ENCODE results near the gene ZNF275.
"Not testable (repeated sequence)": the region's sequence is repeated elsewhere in the genome, so short reads cannot be mapped to it uniquely, and the experiment has no call there.

ZNF275 gene

DNA sequence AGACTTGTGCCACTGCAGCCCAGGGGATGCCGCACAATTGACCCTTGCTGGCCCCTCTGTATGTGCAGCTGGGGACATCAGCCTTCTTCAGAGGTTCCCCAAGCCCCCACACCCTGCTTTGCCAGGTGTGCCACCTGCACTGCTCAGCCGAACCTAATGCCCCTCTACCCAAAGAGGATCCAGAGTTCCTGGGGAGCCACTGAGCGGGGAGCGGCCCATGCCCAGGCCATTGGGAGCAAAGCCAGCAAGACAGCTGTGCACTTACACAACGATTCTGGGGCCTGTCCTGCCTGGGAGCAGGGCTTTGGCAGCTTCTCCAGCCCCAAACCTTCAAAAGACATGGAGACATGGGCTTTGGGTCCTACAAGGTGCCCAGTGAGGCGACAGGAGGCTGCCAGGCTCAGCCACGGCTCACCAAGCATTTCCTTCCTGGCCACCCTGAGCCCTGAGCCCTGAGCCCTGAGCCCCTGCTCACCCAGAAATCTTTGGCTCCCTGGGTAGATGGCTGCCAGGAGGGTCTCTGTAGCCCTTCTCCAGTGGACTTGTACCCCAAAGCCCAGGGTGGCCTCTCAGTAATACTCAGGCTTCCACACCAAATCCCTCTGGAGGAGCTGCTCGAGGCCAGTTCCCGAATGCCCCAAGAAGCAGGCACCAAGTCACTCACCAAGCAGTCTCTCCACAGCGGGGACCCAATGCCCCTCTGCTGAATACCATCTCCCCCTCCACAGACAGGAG is 54.2 kb downstream of the ZNF275 start:
- no peak for DNase-seq (ENCODE audit: low spot score)

DNA sequence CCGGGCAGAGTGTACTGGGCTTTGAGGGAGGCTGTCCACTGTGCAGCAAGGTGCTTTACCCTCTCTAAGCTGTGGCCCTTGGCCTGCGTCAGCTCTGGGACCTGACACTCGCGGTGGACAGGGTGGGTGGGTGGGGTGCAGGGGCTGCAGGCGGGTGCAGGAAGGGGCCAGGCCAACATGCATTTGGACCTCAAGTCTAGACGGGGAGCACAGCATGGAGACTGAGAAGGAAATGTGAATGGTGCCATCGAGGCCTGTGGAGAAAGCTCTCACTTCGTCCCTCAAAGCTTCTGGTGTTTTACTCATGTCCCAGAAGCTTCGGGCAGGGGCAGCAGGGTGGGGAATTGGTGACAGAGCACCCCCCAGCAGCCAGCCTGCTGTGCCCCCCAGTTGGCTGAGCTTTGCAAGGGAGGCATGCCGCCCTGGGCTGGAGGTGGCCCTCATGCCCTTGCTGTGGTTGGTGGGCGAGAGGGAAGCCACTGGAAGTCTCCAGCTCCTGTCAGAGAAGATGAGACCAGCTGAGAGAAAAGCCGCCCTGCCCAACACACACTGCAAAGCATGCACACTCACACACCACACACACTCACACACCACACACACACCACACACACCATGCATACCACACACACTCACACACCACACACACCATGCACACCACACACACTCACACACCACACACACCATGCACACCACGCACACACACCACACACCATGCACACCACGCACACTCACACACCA is 54.9 kb downstream of the ZNF275 start:
- no peak for DNase-seq (ENCODE audit: low spot score)

DNA sequence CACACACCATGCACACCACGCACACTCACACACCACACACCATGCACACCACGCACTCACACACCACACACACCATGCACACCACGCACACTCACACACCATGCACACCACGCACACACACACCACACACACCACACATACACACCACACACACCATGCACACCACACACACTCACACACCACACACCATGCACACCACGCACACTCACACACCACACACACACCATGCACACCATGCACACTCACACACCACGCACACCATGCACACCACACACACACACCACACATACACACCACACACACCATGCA is 55.5 kb downstream of the ZNF275 start:
- not testable (repeated sequence) for DNase-seq (ENCODE audit: low spot score)

DNA sequence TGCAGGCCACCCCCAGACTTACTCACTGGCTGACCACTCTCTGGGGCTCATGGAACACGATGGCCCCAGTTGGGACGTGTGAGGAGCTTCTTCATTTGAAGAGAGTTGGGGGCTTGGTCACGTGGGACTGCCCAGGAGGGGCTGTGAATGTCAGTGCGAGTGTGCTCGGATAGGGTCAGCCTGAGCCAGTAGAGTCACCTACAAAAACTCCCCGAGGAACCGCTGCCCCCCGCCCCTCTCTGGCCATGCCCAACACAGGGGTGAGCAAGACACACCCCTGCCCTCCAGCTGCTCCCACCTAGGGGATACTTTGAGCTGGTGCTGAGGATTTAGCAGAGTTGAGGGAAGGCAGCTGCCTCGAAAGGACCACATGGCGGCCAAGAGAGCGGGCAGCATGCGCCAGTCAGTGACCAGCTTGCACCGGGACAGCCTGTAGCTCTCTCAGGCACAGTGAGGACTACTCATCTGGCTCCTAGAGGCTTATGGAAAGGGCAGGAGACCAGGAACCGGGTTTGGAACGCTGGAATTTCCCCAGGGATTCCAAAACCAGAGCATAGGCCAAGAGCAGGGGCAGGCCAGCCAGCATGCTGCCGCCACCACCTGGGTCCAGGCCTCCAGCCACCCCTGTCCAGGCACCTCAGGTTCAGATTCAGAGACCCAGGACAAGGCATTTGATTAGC is 58.8 kb downstream of the ZNF275 start:
- no peak for DNase-seq (ENCODE audit: low spot score)

DNA sequence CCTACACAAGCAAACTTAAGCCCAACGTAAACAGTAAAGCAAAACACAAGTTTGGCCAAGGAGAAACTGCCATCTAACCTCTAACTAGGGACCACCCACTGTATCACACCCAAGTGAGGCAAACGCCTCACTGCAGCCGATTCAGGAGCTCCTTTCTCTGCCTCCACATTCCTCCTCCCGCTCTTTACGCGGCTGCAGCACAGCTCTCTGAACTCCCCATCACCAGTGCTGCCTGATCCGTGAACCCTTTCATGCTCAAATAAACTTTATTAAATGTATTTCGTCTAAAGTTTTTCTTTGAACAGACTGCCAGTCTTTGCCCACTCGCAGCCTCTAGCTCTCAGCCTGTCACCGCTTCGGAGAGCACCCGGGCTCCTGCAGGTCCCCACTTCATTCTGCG is 60.7 kb downstream of the ZNF275 start:
- DNase-seq (ENCODE audit: low spot score): no peak

DNA sequence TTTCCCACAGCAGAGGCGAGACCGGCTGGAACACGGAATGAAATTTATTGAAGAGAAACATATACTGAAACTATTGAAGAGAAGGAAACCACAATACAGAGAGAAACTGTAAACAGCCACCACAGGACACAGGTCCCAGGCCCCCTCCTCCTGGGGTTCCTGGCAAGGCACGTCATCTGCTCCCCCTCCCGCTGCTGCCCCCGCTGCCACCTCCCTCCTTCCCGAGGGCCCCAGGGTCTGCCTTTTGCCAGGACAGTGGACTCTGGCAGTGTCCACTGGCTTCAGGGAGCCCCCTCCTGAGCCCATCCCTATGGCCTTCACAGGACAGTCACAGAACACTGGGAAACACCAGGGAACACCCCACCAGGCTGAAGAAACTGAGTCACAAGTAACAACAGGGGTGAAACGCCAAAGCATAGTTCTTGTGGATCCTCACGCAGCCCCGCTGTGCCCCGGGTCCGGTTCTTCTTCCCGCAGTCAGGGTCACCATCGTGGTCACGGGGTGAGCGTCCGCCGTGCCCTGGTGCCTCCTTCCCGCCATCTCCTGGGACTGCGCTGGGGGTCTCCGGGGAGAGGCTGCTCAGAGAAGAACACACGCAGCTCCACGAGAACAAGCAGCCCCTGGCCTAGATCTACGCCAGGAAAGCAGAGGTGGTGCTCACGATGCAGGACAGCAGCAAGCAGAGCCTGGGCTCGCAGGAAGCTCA is 61.8 kb downstream of the ZNF275 start:
- DNase-seq (ENCODE audit: low spot score): no peak

DNA sequence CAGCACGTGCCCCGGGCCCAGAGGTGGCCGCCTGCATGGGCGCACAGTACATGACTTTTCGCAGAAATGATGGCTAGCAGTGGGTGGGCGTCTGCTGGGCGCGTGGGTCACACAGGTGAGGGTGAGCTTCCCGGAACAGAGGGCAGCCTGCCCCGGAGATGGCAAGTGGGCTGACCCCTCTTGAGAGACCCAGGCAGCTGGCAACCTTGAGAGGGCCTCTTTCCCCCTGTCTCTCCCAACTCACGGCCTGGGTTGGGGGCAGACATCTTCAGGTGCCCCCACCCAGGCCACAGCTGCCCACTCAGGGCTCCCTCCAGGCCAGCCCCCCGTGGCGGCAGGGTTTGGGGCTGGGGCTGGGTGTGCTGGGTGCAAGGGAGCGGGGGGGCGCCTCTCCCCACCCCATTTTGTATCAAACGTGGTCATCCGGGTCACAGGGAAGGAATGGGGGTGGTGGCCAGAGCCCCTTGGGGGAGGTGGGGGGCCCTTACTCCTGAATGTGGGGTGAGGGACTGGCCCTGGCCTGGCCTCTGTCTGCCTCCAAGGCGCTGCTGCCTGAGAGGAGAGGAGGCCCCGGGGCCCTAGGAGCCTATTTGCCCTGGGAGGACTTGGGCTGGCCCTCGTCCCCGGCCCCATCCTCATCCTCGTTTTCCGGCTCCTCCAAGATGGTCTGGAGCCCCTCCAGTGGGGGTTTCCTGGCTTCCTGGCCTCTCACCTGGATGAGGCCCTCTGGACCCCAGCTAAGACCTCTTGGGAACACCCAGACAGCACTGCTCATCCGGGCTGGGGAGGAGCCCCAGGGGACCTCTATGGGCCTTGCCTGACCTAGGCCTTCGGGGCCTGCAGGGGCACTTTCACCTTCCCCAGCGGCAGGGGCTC is 62.6 kb downstream of the ZNF275 start:
- no peak for DNase-seq (ENCODE audit: low spot score)

DNA sequence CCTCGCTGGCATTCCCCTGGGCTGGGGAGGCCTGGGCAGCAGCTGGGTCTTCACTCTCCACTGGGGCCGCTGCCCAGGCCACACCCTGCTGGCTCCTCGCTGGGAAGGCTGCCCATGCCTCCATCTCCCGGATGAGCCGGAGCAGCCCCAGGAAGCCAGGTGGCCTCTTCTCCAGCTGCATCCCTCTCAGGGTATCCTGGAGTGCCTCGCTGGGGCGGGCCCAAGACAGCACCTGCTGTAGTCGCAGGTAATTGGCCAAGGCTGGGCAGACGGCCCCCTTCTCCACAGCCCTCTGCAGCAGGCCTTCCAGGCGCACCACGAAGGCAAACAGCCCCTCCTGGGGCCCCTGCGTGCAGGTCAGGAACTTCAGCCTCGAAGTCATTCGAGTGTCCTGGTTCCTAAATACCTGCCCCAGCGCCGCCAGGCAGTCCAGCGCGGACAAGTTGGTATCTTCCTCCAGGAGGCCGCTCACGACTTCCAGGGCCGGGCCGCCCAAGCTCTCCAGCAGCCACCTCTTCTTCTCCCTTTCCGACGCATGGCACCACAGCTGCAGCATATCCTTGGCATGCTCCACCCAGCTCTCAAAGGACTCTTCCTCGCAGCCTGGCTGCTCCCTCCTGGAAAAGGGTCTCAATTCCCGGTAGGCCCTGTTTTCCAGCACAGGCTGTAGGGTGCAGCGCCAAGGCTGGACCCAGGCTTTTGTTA is 63.5 kb downstream of the ZNF275 start:
- no peak for DNase-seq (ENCODE audit: low spot score)

DNA sequence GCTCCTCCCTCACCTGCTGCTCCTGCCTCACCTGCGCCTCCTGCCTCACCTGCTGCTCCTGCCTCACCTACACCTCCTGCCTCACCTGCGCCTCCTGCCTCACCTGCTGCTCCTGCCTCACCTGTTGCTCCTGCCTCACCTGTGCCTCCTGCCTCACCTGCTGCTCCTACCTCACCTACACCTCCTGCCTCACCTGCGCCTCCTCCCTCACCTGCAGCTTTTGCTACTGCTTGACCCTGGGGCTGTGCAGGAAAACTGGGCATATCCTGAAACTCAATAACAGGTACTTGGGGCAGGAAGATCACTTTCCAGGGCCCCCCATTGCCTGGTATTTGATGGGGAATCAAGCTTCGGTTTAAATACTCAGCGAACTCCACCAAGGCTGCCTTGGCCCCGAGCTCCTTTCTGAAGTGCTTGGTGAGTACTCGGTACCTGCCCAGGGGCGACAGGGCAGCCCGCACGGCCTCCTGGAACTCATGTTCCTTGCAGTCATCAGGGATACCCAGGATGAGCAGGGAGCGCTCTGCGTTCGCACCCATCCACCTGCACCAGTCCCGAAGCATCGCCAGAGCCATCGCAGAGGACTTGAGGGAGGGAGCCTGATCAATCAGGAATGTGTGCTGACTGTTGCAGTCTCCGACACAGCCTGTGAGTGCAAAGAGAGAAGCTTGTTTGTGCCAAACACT is 64.5 kb downstream of the ZNF275 start:
- no peak for DNase-seq (ENCODE audit: low spot score)

DNA sequence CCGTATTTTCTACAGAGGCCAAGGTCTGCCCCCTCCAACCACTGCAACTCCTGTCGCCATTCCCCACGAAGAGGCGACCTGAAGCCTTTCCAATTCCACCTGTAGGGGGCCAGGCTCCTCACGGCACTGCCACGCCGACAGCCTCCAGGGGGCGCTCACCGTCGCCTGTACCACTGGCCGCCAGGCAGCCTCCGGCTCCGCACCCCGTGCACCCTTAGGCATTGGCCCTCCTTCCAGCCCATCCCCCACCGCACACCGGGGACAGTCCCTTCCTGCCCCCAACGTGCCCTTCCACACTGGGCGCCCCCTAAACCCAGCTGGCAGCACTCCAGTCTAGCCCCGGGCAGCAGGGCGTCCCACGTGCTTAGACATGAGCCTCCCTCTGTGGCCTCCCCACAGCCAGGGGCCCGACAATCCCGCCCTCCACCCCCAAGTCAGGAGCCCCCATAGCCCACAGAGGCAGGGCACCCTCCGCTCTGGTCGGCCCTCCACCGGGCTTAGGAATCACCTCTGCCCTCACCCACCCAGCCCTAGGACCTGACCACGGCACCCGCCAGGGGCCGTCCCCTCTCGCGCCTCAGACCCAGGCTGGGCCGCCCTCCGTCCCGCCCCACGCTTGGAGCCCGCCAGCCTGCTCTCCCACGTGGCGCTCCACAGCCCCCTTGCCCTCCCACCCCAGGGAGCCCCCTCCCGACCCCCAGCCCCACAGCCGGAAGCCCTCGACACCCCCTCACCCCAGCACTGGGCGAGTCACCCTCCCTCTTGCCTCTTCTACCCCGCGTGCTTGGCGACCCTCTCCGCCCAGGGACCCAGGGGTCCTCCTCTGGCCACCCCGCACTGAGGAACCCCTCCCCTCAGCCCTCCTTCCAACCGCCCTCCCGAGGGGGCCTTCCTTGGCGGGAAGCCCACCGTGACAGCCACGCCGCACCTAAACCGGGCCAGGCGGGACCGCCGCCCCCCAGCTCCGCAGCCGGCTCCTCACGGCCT is 66.5 kb downstream of the ZNF275 start:
- no peak for DNase-seq (ENCODE audit: low spot score)

DNA sequence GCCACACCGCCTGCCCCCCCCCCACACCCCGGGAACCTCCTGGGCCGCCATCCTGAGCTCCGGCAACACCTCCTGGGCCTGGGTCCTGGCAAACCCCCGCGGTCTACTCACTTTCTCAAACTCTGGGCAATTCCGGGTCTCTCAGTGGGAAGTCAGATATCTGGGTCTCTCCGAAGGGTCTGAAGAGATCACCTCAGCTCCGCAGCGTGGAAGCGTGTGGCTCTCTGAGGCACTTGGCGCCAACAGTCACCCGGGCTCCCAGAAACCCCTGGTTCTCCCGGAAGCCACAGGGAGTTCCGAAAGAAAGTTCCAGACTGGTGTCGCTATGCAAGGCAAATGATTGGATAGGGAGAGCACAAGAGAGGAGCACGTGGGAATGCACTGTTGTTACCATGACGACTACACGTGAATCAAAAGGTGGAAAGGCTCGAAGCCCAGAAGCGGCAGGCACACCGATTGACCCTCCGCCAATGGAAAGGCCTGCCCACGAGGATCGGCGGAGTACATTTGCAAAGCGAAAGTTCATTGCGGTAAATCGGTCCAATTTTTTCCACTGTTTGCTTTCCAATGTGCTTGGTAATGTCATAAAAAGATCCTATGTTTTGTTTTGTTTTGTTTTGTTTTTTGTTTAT is 67.3 kb downstream of the ZNF275 start, which contains the start of gene PNMA6E:
PNMA6E (minus strand) TSS at position 218 of the 632 bp plus-strand sequence. CDS start 2,501 bp downstream, outside the sequence.
- DNase-seq (ENCODE audit: low spot score): no peak
